ENCODE results near the gene LDLRAD3. TPM values are rescaled to one million over a fixed set of nuclear protein-coding genes. Genes with fewer than 3 reads are reported as not detected.

The LDLRAD3 gene
- total and polyA plus RNA-seq, 3 donors from 2014 or later: 7.1 to 14.6 (median 12.0) TPM

GRCh38 chr11:36162006-36162882 lies 218.4 kb downstream of the LDLRAD3 start:
- Histone ChIP-seq H3K27ac (no peak overlapping the region), H3K4me3 (no peak overlapping the region), H3K36me3 (ENCODE audit: low read depth, missing control alignments) (no peaks in the 10 kb centered on the region), H3K9me3 (no peaks in the 10 kb centered on the region), H3K27me3 (no peaks in the 10 kb centered on the region), H3K4me1 (peaks cover 10% of the 10 kb centered on the region)
- intact Hi-C loops (cut with DNase I; ENCODE audit: low total_unique reads): no loop called here
- no peak for DNase-seq
- WGBS, 2 donors: 82 to 83% methylated on average over 10 of the region's 10 CpGs
- no peak for TF ChIP-seq POLR2A (IDR thresholded peaks at IDR 0.05)
- TF ChIP-seq, protein P1, sequence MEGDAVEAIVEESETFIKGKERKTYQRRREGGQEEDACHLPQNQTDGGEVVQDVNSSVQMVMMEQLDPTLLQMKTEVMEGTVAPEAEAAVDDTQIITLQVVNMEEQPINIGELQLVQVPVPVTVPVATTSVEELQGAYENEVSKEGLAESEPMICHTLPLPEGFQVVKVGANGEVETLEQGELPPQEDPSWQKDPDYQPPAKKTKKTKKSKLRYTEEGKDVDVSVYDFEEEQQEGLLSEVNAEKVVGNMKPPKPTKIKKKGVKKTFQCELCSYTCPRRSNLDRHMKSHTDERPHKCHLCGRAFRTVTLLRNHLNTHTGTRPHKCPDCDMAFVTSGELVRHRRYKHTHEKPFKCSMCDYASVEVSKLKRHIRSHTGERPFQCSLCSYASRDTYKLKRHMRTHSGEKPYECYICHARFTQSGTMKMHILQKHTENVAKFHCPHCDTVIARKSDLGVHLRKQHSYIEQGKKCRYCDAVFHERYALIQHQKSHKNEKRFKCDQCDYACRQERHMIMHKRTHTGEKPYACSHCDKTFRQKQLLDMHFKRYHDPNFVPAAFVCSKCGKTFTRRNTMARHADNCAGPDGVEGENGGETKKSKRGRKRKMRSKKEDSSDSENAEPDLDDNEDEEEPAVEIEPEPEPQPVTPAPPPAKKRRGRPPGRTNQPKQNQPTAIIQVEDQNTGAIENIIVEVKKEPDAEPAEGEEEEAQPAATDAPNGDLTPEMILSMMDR (IDR thresholded peaks at IDR 0.05): no peak

DNA sequence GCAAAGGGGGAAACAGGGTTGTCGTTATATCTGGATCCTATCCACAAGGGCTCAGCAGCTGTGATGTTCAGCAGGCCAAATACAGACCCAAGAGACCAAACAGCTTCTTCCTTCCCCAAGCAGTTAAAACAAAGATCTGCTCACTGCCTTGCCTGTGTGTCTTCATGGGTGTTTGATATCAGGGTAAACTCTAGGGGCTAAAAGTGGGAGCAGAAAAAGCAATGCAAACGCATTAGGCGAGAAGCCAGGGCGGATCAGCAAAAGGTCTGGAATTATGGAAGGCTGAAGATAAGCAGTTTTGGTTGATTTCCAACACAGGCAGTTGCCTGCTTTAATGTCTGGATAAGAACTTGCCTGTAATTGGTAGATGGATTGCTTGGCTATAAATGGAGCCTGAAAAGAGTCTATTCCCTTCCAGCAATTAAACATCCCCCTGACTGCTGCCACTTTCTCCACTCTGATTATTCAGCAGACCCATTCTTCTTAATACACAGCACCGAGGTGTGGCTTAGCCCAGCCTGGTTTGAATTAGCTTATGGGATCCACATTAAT lies 219.1 kb downstream of the LDLRAD3 start:
- Histone ChIP-seq H3K4me3 (no peak overlapping the region), H3K36me3 (ENCODE audit: low read depth, missing control alignments) (no peaks in the 10 kb centered on the region), H3K9me3 (no peaks in the 10 kb centered on the region), H3K27ac (no peak overlapping the region), H3K4me1 (peaks cover 10% of the 10 kb centered on the region), H3K27me3 (no peaks in the 10 kb centered on the region)
- intact Hi-C loops (cut with DNase I; ENCODE audit: low total_unique reads): no loop called here
- TF ChIP-seq POLR2A (IDR thresholded peaks at IDR 0.05): no peak
- TF ChIP-seq, protein P1 (IDR thresholded peaks at IDR 0.05): no peak
- WGBS, 2 donors: 53 to 59% methylated on average over 5 of the region's 5 CpGs
- no peak for DNase-seq

GRCh38 chr11:36164506-36165250 lies 220.8 kb downstream of the LDLRAD3 start:
- no peak for TF ChIP-seq POLR2A (IDR thresholded peaks at IDR 0.05)
- TF ChIP-seq, protein P1 (IDR thresholded peaks at IDR 0.05): no peak

DNA sequence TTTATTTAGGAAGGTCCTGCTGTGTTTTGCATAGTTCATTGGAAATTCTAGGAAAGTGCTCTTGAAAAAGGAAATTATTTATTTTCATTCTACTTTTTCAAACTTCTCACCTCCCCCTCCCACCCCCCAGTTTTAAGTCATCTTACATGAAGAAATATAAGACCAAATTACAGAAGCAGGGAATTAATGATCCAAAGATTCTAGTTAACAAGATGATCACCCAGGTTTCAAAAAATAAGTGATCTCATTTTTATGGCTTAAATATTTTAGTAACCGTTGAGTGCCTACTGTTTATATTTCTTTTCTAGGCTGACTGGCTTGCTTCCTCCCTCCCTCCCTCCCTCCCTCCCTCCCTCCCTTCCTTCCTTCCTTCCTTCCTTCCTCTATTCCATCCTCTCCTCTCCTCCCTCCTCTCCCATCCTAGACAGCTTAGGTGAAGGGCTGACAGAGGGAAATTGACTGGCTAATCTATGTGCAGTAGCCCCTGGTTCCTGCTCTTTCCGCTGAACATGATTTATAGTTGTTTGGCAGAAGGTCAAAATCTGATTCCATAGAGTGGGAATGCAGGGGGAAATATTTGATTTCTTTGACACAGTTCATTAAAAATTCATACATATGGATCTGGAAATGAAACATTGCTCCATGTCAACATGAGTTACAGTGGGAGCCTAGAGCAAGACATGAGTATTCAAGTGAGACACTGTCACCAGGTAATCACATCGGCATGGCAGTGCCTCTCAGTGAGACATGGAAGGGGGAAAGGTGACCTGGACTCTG lies 221.9 kb downstream of the LDLRAD3 start:
- Histone ChIP-seq H3K4me1 (no peaks in the 10 kb centered on the region), H3K27me3 (no peaks in the 10 kb centered on the region), H3K9me3 (no peaks in the 10 kb centered on the region), H3K4me3 (no peak overlapping the region), H3K27ac (no peak overlapping the region), H3K36me3 (ENCODE audit: low read depth, missing control alignments) (no peaks in the 10 kb centered on the region)
- WGBS, 2 donors: 87 to 89% methylated on average over 3 of the region's 3 CpGs
- no peak for DNase-seq
- intact Hi-C loops (cut with DNase I; ENCODE audit: low total_unique reads): no loop called here
- no peak for TF ChIP-seq POLR2A (IDR thresholded peaks at IDR 0.05)
- TF ChIP-seq, protein P1 (IDR thresholded peaks at IDR 0.05): no peak

More at GRCh38 chr11:36164506-36165250, 220.8 kb downstream of the LDLRAD3 start:
- H3K4me3 ChIP-seq: no peak overlapping the region
- H3K27ac ChIP-seq: no peak overlapping the region
- H3K4me1 ChIP-seq: peaks cover 9% of the 10 kb centered on the region
- no peaks in the 10 kb centered on the region for H3K36me3 ChIP-seq (ENCODE audit: low read depth, missing control alignments)
- intact Hi-C loops (cut with DNase I; ENCODE audit: low total_unique reads): no loop called here
- DNase-seq: no peak
- WGBS, 2 donors: 84 to 92% methylated on average over 6 of the region's 6 CpGs
- H3K27me3 ChIP-seq: no peaks in the 10 kb centered on the region
- H3K9me3 ChIP-seq: no peaks in the 10 kb centered on the region
